Measurements from ENCODE around the gene POLD2.

- TF ChIP-seq TAF1 (IDR thresholded peaks at IDR 0.05; ENCODE audit: borderline replicate concordance, low read depth, low read length) (no peak), POLR2A (IDR thresholded peaks at IDR 0.05; ENCODE audit: low read depth, low read length) (no peak)
These were observed 38.0 kb upstream of the POLD2 start for GRCh38 chr7:44161371-44161770.
